HCT116 (cell line): ENCODE measurements around the gene SLC16A10. TPM values are rescaled to one million over a fixed set of nuclear protein-coding genes. Genes with fewer than 3 reads are reported as not detected.
"Not testable (repeated sequence)": the region's sequence is repeated elsewhere in the genome, so short reads cannot be mapped to it uniquely, and the experiment has no call there.

Experiments used
- ATAC-seq: fragments of 200-7000 bp; cut with Tn5 transposase; 2 replicates; pipeline ENCODE4 v1.9.1; 2020; ENCODE audit warnings: mild to moderate bottlenecking, moderate library complexity
- BruUV-seq: library from RNA; stranded (reverse); fragments of 400-500 nt; replicated peaks from 2 replicates; lab custom pipeline; 2021; lab: Mats Ljungman, UMichigan
- CTCF ChIA-PET: fragments of 300-600 bp; sonication (Branson Sonifier 250); formaldehyde crosslinking; loops from one replicate; lab custom pipeline; 2021; ENCODE audit warnings: antibody characterized with exemption; lab: Charles Lee
- POLR2A ChIA-PET: fragments of 300-600, 350-600 bp; sonication (Branson Sonifier 250); formaldehyde crosslinking; loops from one replicate; lab custom pipeline; 2021; ENCODE audit warnings: antibody characterized with exemption; lab: Charles Lee
- RAD21 ChIA-PET, 2 experiments: fragments of 300-600 bp; sonication (Branson Sonifier 250); formaldehyde crosslinking; loops; one replicate each; lab custom pipeline; 2023; ENCODE audit warnings: low total read pairs in 2 of 2; ENCODE audit not compliant: uncharacterized antibody in 2 of 2, unreplicated experiment in 2 of 2, low non-redundant PET in 1 of 2; lab: Charles Lee
- DNase-seq: peaks from one replicate; pipeline ENCODE4 v3.0.0-alpha.2; 2010; ENCODE audit warnings: low read depth, low spot score
- H2AFZ ChIP-seq: fragments of 200-600 bp; shearing (Covaris generic), sonication (generic); 2 replicates; pipeline ENCODE4 v1.6.1; 2017; ENCODE audit warnings: low read depth, mixed run types, mixed read lengths, antibody characterized with exemption, low read length; ENCODE audit not compliant: poor library complexity, severe bottlenecking
- H3K27ac ChIP-seq: 2 replicates; pipeline ENCODE4 v1.5.1; 2012; ENCODE audit warnings: low read depth, low read length
- H3K27me3 ChIP-seq: fragments of 200-600 bp; sonication (generic); 2 replicates; pipeline ENCODE4 v1.6.1; 2016; ENCODE audit warnings: mixed run types, low read length, mixed read lengths; ENCODE audit not compliant: insufficient read depth
- H3K36me3 ChIP-seq, 2 experiments: fragments of 200-500 bp in 1 of 2; fragments of 200-600 bp in 1 of 2; sonication (Bioruptor generic) in 1 of 2; sonication (generic) in 1 of 2; 2 replicates each; pipeline versions ENCODE4 v1.5.1 to v1.6.1; 2014 to 2016; ENCODE audit warnings: low read length in 2 of 2, inconsistent platforms in 1 of 2, mixed read lengths in 1 of 2, mixed run types in 1 of 2; ENCODE audit not compliant: insufficient read depth in 2 of 2, control insufficient read depth in 1 of 2
- H3K4me1 ChIP-seq, 2 experiments: fragments of 200-600 bp in 1 of 2; sonication (generic) in 1 of 2; 2 replicates each; pipeline versions ENCODE4 v1.5.1 to v1.6.1; 2012 to 2017; ENCODE audit warnings: low read length in 2 of 2, inconsistent platforms in 1 of 2, mild to moderate bottlenecking in 1 of 2, mixed read lengths in 1 of 2, mixed run types in 1 of 2, moderate library complexity in 1 of 2; ENCODE audit not compliant: insufficient read depth in 2 of 2, control insufficient read depth in 1 of 2
- H3K4me2 ChIP-seq: fragments of 200-600 bp; sonication (generic); 2 replicates; pipeline ENCODE4 v1.6.1; 2017; ENCODE audit warnings: mixed run types, low read length, mixed read lengths
- H3K4me3 ChIP-seq, 2 experiments: fragments of 200-600 bp in 1 of 2; sonication (generic) in 1 of 2; replicated peaks in 1 of 2; 2 replicates each; pipeline ENCODE4 v1.5.1; 2011 to 2016; ENCODE audit warnings: low read length in 2 of 2, control low read depth in 1 of 2, low read depth in 1 of 2, mild to moderate bottlenecking in 1 of 2, mixed read lengths in 1 of 2, mixed run types in 1 of 2
- H3K79me2 ChIP-seq: fragments of 200-600 bp; sonication (generic); 2 replicates; pipeline ENCODE4 v1.6.1; 2017; ENCODE audit warnings: mild to moderate bottlenecking, mixed run types, low read length, moderate library complexity, mixed read lengths; ENCODE audit not compliant: insufficient read depth
- H3K9ac ChIP-seq: fragments of 200-600 bp; sonication (generic); 2 replicates; pipeline ENCODE4 v1.6.1; 2016; ENCODE audit warnings: low read length, mixed read lengths
- H3K9me2 ChIP-seq: fragments of 200-600 bp; sonication (generic), shearing (Covaris generic); 2 replicates; pipeline ENCODE4 v1.6.1; 2017; ENCODE audit warnings: mixed run types, mild to moderate bottlenecking, moderate library complexity; ENCODE audit not compliant: insufficient read depth
- H3K9me3 ChIP-seq, 2 experiments: fragments of 200-500 bp in 1 of 2; fragments of 200-600 bp in 1 of 2; sonication (Bioruptor generic) in 1 of 2; sonication (generic) in 1 of 2; 2 replicates each; pipeline ENCODE4 v1.6.1; 2014 to 2017; ENCODE audit warnings: low read length in 2 of 2, mixed read lengths in 2 of 2, inconsistent platforms in 1 of 2, low read depth in 1 of 2, mild to moderate bottlenecking in 1 of 2, mixed run types in 1 of 2, moderate library complexity in 1 of 2; ENCODE audit not compliant: control insufficient read depth in 1 of 2, insufficient read depth in 1 of 2
- H4K20me1 ChIP-seq: fragments of 200-600 bp; sonication (generic), shearing (Covaris generic); 2 replicates; pipeline ENCODE4 v1.6.1; 2017; ENCODE audit warnings: mixed run types, mild to moderate bottlenecking, moderate library complexity; ENCODE audit not compliant: insufficient read depth
- CEBPB ChIP-seq: IDR thresholded peaks from 2 replicates; pipeline ENCODE4 v1.6.1; 2012; ENCODE audit warnings: low read depth
- EZH2phosphoT487 ChIP-seq: fragments of 200-600 bp; IDR thresholded peaks from 2 replicates; pipeline ENCODE4 v1.6.1; 2018; ENCODE audit warnings: antibody characterized with exemption, borderline replicate concordance
- SRF ChIP-seq: IDR thresholded peaks from 2 replicates; pipeline ENCODE4 v1.6.1; 2012; ENCODE audit warnings: low read depth
- YY1 ChIP-seq: IDR thresholded peaks from 2 replicates; pipeline ENCODE4 v1.6.1; 2011; ENCODE audit warnings: low read length, low read depth, moderate library complexity, mild to moderate bottlenecking; ENCODE audit not compliant: insufficient replicate concordance; ENCODE audit errors: extremely low read depth
- ZNF274 ChIP-seq: fragments of 200-500 bp; sonication (Bioruptor generic); IDR thresholded peaks from 2 replicates; pipeline ENCODE4 v1.6.1; 2014; ENCODE audit warnings: mild to moderate bottlenecking, low read depth, low read length, inconsistent platforms
- intact Hi-C: fragments of 100-400 bp; cut with micrococcal nuclease; formaldehyde crosslinking; loops from 2 replicates; pipeline ENCODE4 v1.10.0; 2022
- total RNA-seq: library from RNA; stranded (reverse); gene quantifications from one replicate; pipeline ENCODE4 v1.2.1, GENCODE V29; 2021; ENCODE audit not compliant: unreplicated experiment

Gene SLC16A10
- total RNA-seq, 1 experiment from 2014 or later, result 8.3 TPM

GRCh38 chr6:111201764-111202163, 114.5 kb downstream of the SLC16A10 start:
- ATAC-seq (no peak), DNase-seq (no peak)
- no peaks in the 10 kb centered on the region for H3K36me3 ChIP-seq
- POLR2A ChIA-PET, result no interaction called here
- H3K9me3 ChIP-seq, result no peaks in the 10 kb centered on the region
- H2AFZ ChIP-seq, result no peak overlapping the region
- RAD21 ChIA-PET, result no interaction called here
- TF ChIP-seq SRF (no peak), ZNF274 (no peak), EZH2phosphoT487 (no peak), YY1 (no peak), CEBPB (no peak)
- H3K4me1 ChIP-seq, result no peaks in the 10 kb centered on the region
- no peak overlapping the region for H3K4me3 ChIP-seq
- no peak overlapping the region for H3K4me2 ChIP-seq
- H3K79me2 ChIP-seq, result no peaks in the 10 kb centered on the region
- H4K20me1 ChIP-seq, result no peaks in the 10 kb centered on the region
- H3K9me2 ChIP-seq, result no peaks in the 10 kb centered on the region
- no peak overlapping the region for H3K27ac ChIP-seq
- CTCF ChIA-PET, result no interaction called here
- intact Hi-C loops, result no loop called here
- H3K9ac ChIP-seq, result no peak overlapping the region
- H3K27me3 ChIP-seq, result no peaks in the 10 kb centered on the region
- no TSS peak for BruUV-seq

- H3K4me1 ChIP-seq, H3K27me3 ChIP-seq, H3K9me3 ChIP-seq, H3K9ac ChIP-seq, intact Hi-C loops, H3K4me3 ChIP-seq, BruUV-seq, POLR2A ChIA-PET, H4K20me1 ChIP-seq, RAD21 ChIA-PET, H3K4me2 ChIP-seq, H3K36me3 ChIP-seq, CTCF ChIA-PET, H3K9me2 ChIP-seq, H2AFZ ChIP-seq, H3K79me2 ChIP-seq, ATAC-seq, H3K27ac ChIP-seq, DNase-seq: not testable (repeated sequence)
Measured at GRCh38 chr6:111203539-111203938, 116.2 kb downstream of the SLC16A10 start.
